Right lobe of liver (tissue), 6 donors: Measurements from ENCODE around the gene SCAANT1. TPM values are rescaled to one million over a fixed set of nuclear protein-coding genes. Genes with fewer than 3 reads are reported as not detected.

Experiments used
- ATAC-seq, 4 donors: fragments of 200-7000 bp; cut with Tn5 transposase; one replicate each; pipeline ENCODE4 v1.9.1; 2020; ENCODE audit warnings: mild to moderate bottlenecking in 4 of 4, moderate library complexity in 4 of 4
- DNase-seq, 3 donors: peaks; one replicate each; pipeline ENCODE4 v3.0.0-alpha.2; 2020
- H3K27ac ChIP-seq, 3 donors: fragments of 200-600 bp; one replicate each; pipeline ENCODE4 v1.8.0; 2022
- H3K27me3 ChIP-seq, 2 donors: fragments of 200-600 bp; one replicate each; pipeline ENCODE4 v1.8.0; 2022
- H3K36me3 ChIP-seq, 4 donors: fragments of 200-600 bp; sonication (generic) in 1 of 4; one replicate each; pipeline versions ENCODE4 v1.5.1 to v1.8.0; 2017 to 2022; ENCODE audit warnings: control low read depth in 1 of 4
- H3K4me1 ChIP-seq, 4 donors: fragments of 200-600 bp; sonication (generic) in 1 of 4; one replicate each; pipeline versions ENCODE4 v1.5.1 to v1.8.0; 2017 to 2022; ENCODE audit warnings: control low read depth in 1 of 4
- H3K4me3 ChIP-seq, 3 donors: fragments of 200-600 bp; one replicate each; pipeline ENCODE4 v1.8.0; 2022
- H3K9me3 ChIP-seq, 4 donors: fragments of 200-600 bp; sonication (generic) in 1 of 4; one replicate each; pipeline versions ENCODE4 v1.5.1 to v1.8.0; 2017 to 2022; ENCODE audit warnings: control low read depth in 1 of 4
- POLR2A ChIP-seq: fragments of 450-650 bp; IDR thresholded peaks from one replicate; pipeline ENCODE4 v1.6.1; 2017; ENCODE audit warnings: antibody characterized with exemption, mild to moderate bottlenecking
- WGBS: methylation state at CpG from one replicate; pipeline ENCODE4 v1.1.6; 2018; ENCODE audit warnings: low coverage, low lambda C conversion rate; ENCODE audit not compliant: insufficient coverage; ENCODE audit errors: missing lambda C conversion rate; 5-methylcytosine and 5-hydroxymethylcytosine counted together
- intact Hi-C, 2 donors: fragments of 100-400 bp; cut with DNase I; formaldehyde crosslinking; loops; one replicate each; pipeline versions ENCODE4 v1.11.2 to v1.14.1; 2022
- total RNA-seq, 6 experiments: library from RNA; depleted of rRNA in 2 of 6; stranded (reverse); fragments of >200 nt in 2 of 6; fragmentation: NEBNext Ultra II Directional in 3 of 6; extraction: Animal tissue kit (Norgen Biotek cat#: 25700) in 3 of 6; gene quantifications; one replicate each; pipeline versions ENCODE4 v1.1.0 to v1.2.4, GENCODE V29; 2016 to 2023
- TF ChIP-seq, protein P1 (sequence below), 4 donors: fragments of 200-600 bp in 3 of 4; fragments of 450-650 bp in 1 of 4; IDR thresholded peaks; one replicate each; pipeline versions ENCODE4 v1.5.1 to v1.8.0; 2016 to 2022; ENCODE audit warnings: antibody characterized with exemption in 4 of 4, mild to moderate bottlenecking in 2 of 4
- donor health status: DM: no; HTN: yes; CAD: no.
- donor health status: DM: no; HTN: no; CAD: no.
- donor health status: DM: no; HTN: no; CAD: no.
- donor health status: DM: no; HTN: yes; CAD: no.
- donor health status: DM: no; HTN: yes; CAD: no.

The SCAANT1 gene
- total RNA-seq, 6 experiments from 2014 or later, result not detected

DNA sequence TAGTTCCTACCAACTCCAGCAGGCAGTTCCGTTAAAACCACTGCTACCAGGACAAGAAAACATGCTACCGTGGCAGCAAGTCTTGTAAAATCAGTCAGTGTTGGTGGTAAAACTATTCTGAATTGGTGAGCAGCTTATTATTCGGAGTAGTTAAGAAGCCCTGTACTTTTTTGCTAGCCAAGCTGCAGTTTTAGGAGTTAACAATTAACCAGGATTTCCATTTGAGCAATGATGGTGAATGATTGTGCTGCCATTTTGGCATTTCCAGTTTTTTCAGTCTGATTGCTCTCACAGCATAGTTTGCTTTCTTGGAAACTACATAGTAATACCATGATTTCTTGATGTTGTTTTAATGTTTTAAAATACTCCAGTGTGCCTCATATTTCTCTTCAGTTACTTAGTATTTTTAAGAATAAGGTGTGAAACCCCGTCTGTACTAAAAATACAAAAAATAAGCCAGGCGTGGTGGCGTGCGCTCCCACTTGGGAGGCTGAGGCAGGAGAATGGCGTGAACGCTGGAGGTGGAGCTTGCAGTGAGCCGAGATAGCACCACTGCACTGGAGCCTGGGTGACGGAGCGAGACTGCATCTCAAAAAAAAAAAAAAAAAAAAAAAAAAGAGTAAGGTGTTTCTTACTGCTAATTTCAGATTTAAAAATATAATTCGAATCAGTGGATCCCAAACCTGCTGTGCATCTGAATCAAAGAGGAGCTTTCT lies 43.8 kb upstream of the SCAANT1 start:
- Histone ChIP-seq H3K4me3 (no peak overlapping the region), H3K36me3 (no peaks in the 10 kb centered on the region), H3K4me1 (peaks cover 0 to 25% (median 5%) of the 10 kb centered on the region in 4 donors), H3K9me3 (no peaks in the 10 kb centered on the region), H3K27me3 (no peaks in the 10 kb centered on the region), H3K27ac (no peak overlapping the region)
- peak in 3 of 4 donors; percentile 26 to 69 (median 34) for ATAC-seq
- intact Hi-C loops, result no loop called here
- DNase-seq, result no peak
- 85% methylated on average over 11 of the region's 13 CpGs for WGBS
- no peak for TF ChIP-seq POLR2A
- TF ChIP-seq, protein P1, sequence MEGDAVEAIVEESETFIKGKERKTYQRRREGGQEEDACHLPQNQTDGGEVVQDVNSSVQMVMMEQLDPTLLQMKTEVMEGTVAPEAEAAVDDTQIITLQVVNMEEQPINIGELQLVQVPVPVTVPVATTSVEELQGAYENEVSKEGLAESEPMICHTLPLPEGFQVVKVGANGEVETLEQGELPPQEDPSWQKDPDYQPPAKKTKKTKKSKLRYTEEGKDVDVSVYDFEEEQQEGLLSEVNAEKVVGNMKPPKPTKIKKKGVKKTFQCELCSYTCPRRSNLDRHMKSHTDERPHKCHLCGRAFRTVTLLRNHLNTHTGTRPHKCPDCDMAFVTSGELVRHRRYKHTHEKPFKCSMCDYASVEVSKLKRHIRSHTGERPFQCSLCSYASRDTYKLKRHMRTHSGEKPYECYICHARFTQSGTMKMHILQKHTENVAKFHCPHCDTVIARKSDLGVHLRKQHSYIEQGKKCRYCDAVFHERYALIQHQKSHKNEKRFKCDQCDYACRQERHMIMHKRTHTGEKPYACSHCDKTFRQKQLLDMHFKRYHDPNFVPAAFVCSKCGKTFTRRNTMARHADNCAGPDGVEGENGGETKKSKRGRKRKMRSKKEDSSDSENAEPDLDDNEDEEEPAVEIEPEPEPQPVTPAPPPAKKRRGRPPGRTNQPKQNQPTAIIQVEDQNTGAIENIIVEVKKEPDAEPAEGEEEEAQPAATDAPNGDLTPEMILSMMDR (IDR thresholded peaks at IDR 0.05), result no peak

DNA sequence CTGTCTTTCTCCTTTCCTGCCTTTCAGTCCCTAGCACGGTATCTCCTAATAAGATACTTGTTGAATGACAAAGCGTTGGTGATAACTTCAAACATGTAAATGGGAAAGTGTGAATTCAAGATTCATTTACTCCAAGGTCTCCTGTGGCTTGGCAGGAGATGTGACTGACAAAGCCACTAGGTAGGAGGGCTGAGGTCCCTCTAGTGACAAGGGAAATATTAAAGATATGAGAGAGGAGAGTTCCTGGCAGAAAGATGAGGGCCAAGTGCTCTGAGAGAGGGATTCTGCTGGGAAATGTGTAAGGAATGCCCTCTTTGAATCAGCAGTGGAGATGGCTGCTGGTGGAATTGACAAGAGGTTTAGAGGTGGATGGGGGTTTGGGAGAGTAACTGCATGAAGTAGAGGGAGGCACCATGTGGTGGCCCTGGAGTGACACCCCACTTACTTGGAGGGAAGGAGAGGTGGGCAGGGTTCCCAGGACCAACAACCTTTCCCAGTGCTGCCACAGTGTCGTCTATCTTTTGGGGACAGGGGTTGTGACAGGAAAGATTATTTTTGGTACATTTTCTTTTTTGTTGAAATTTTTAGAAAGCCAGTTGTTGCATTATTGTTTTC lies 43.0 kb upstream of the SCAANT1 start:
- DNase-seq (no peak), ATAC-seq (peak in 3 of 4 donors; percentile 33 to 55 (median 42))
- intact Hi-C loops, result no loop called here
- no peak for TF ChIP-seq POLR2A
- TF ChIP-seq, protein P1 (IDR thresholded peaks at IDR 0.05), result no peak
- H3K4me1 ChIP-seq, result peaks cover 0 to 29% (median 2%) of the 10 kb centered on the region in 4 donors
- no peaks in the 10 kb centered on the region for H3K27me3 ChIP-seq
- no peak overlapping the region for H3K4me3 ChIP-seq
- no peaks in the 10 kb centered on the region for H3K36me3 ChIP-seq
- H3K27ac ChIP-seq, result no peak overlapping the region
- WGBS, result 77% methylated on average over 3 of the region's 3 CpGs
- H3K9me3 ChIP-seq, result no peaks in the 10 kb centered on the region

DNA sequence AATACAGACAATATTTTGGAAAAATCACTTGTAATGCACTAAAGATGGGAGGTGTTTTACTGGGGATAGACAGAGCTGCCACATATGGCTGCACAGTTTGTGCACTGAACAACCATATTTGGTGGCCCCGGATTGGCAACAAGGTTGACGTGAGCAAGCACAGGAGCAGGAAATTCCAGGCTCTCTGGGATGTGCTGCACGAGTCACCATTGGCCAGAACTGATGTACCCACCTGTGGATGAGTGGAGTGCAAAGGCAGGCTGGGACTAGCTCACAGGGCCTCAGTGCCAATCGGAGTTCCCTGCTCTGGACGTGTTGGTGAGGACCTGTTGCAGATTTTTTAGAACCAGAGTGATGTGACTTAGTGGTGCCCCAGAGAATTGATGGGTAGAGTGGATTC lies 42.0 kb upstream of the SCAANT1 start:
- Histone ChIP-seq H3K36me3 (no peaks in the 10 kb centered on the region), H3K4me3 (no peak overlapping the region), H3K9me3 (no peaks in the 10 kb centered on the region), H3K4me1 (peaks cover 0 to 29% (median 0%) of the 10 kb centered on the region in 4 donors), H3K27ac (no peak overlapping the region), H3K27me3 (no peaks in the 10 kb centered on the region)
- ATAC-seq (peak in 1 of 4 donors; percentile 23), DNase-seq (no peak)
- intact Hi-C loops, result no loop called here
- no peak for TF ChIP-seq POLR2A
- TF ChIP-seq, protein P1 (IDR thresholded peaks at IDR 0.05), result no peak
- 98% methylated on average over 5 of the region's 5 CpGs for whole genome bisulfite sequencing

DNA sequence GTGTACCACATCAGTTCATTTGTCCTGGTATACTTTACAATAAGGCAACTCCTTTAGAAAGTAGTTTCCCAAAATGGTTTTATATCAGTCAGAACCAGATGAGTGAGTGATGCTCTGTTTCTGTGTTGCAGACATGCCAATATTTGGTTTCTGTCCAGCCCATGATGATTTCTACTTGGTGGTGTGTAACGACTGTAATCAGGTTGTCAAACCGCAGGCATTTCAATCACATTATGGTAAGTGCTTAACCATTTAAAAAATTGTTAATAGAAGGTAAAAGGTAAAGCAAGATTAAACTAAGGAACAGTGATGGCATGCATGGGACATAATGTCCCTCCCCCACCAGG lies 40.0 kb upstream of the SCAANT1 start:
- peaks cover 0 to 29% (median 0%) of the 10 kb centered on the region in 4 donors for H3K4me1 ChIP-seq
- no peak overlapping the region for H3K4me3 ChIP-seq
- intact Hi-C loops, result no loop called here
- TF ChIP-seq, protein P1 (IDR thresholded peaks at IDR 0.05), result no peak
- TF ChIP-seq POLR2A, result no peak
- H3K27me3 ChIP-seq, result no peaks in the 10 kb centered on the region
- no peak overlapping the region for H3K27ac ChIP-seq
- H3K9me3 ChIP-seq, result no peaks in the 10 kb centered on the region
- no peak for DNase-seq
- ATAC-seq, result no peak
- no peaks in the 10 kb centered on the region for H3K36me3 ChIP-seq
- WGBS, result 90% methylated on average over 2 of the region's 2 CpGs
